ENCODE data around the gene CDH12.
"Not testable (repeated sequence)": the region's sequence is repeated elsewhere in the genome, so short reads cannot be mapped to it uniquely, and the experiment has no call there.

CDH12 gene

GRCh38 chr5:22852807-22853660, at the start of gene CDH12:
TSS of gene CDH12 (minus strand) at chr5:22853344.
- in situ Hi-C loops (cut with MboI; ENCODE audit: low sequenced_read_pairs), result no loop called here

- in situ Hi-C loops (cut with MboI; ENCODE audit: low sequenced_read_pairs), result no loop called here
These were observed 48.7 kb upstream of the CDH12 start for GRCh38 chr5:22901885-22902284.

GRCh38 chr5:22900801-22901310, 47.7 kb upstream of the CDH12 start:
- in situ Hi-C loops (cut with MboI; ENCODE audit: low sequenced_read_pairs), result no loop called here

- in situ Hi-C loops (cut with MboI; ENCODE audit: low sequenced_read_pairs), result no loop called here
These were observed 46.2 kb upstream of the CDH12 start for GRCh38 chr5:22899341-22899740.

- in situ Hi-C loops (cut with MboI; ENCODE audit: low sequenced_read_pairs), result no loop called here
These were observed 43.0 kb upstream of the CDH12 start for GRCh38 chr5:22896152-22896551.

GRCh38 chr5:22892441-22892840, 39.3 kb upstream of the CDH12 start:
- in situ Hi-C loops (cut with MboI; ENCODE audit: low sequenced_read_pairs), result no loop called here

GRCh38 chr5:22889720-22890119, 36.6 kb upstream of the CDH12 start:
- in situ Hi-C loops (cut with MboI; ENCODE audit: low sequenced_read_pairs), result no loop called here

GRCh38 chr5:22887566-22887965, 34.4 kb upstream of the CDH12 start:
- in situ Hi-C loops (cut with MboI; ENCODE audit: low sequenced_read_pairs), result no loop called here

GRCh38 chr5:22858911-22859310, 5.8 kb upstream of the CDH12 start:
- in situ Hi-C loops (cut with MboI; ENCODE audit: low sequenced_read_pairs), result not testable (repeated sequence)

- in situ Hi-C loops (cut with MboI; ENCODE audit: low sequenced_read_pairs), result no loop called here
These were observed 2.7 kb upstream of the CDH12 start for GRCh38 chr5:22855824-22856223.

GRCh38 chr5:22850981-22851380, 2.2 kb downstream of the CDH12 start:
- in situ Hi-C loops (cut with MboI; ENCODE audit: low sequenced_read_pairs), result no loop called here

GRCh38 chr5:22846693-22847092, 6.5 kb downstream of the CDH12 start:
- in situ Hi-C loops (cut with MboI; ENCODE audit: low sequenced_read_pairs), result no loop called here

- in situ Hi-C loops (cut with MboI; ENCODE audit: low sequenced_read_pairs), result no loop called here
These were observed 8.5 kb downstream of the CDH12 start for GRCh38 chr5:22844636-22845035.

- in situ Hi-C loops (cut with MboI; ENCODE audit: low sequenced_read_pairs), result no loop called here
These were observed 9.0 kb downstream of the CDH12 start for GRCh38 chr5:22844155-22844554.

- in situ Hi-C loops (cut with MboI; ENCODE audit: low sequenced_read_pairs), result no loop called here
These were observed 10.6 kb downstream of the CDH12 start for GRCh38 chr5:22842574-22842973.

- in situ Hi-C loops (cut with MboI; ENCODE audit: low sequenced_read_pairs), result no loop called here
These were observed 15.3 kb downstream of the CDH12 start for GRCh38 chr5:22837803-22838202.

- in situ Hi-C loops (cut with MboI; ENCODE audit: low sequenced_read_pairs), result no loop called here
These were observed 17.5 kb downstream of the CDH12 start for GRCh38 chr5:22835686-22836085.

- in situ Hi-C loops (cut with MboI; ENCODE audit: low sequenced_read_pairs), result no loop called here
These were observed 59.7 kb downstream of the CDH12 start for GRCh38 chr5:22793463-22793862.

GRCh38 chr5:22787807-22788206, 65.3 kb downstream of the CDH12 start:
- in situ Hi-C loops (cut with MboI; ENCODE audit: low sequenced_read_pairs), result no loop called here

- in situ Hi-C loops (cut with MboI; ENCODE audit: low sequenced_read_pairs), result no loop called here
These were observed 65.7 kb downstream of the CDH12 start for GRCh38 chr5:22787398-22787797.

GRCh38 chr5:22780756-22781155, 72.4 kb downstream of the CDH12 start:
- in situ Hi-C loops (cut with MboI; ENCODE audit: low sequenced_read_pairs), result no loop called here

- in situ Hi-C loops (cut with MboI; ENCODE audit: low sequenced_read_pairs), result no loop called here
These were observed 73.6 kb downstream of the CDH12 start for GRCh38 chr5:22779499-22779898.

- in situ Hi-C loops (cut with MboI; ENCODE audit: low sequenced_read_pairs), result no loop called here
These were observed 76.9 kb downstream of the CDH12 start for GRCh38 chr5:22776285-22776684.

Data from HL-60/S4 treated with retinoic acid at 250 ng/mL for 4 days and 3 days (cell line).